NCI-H226 (cell line): ENCODE data around the gene XPO4.
"Not testable (repeated sequence)": the region's sequence is repeated elsewhere in the genome, so short reads cannot be mapped to it uniquely, and the experiment has no call there.

Experiments
- DNase-seq: peaks from one replicate; pipeline ENCODE4 v3.0.0-alpha.2; 2015

The XPO4 gene

DNA sequence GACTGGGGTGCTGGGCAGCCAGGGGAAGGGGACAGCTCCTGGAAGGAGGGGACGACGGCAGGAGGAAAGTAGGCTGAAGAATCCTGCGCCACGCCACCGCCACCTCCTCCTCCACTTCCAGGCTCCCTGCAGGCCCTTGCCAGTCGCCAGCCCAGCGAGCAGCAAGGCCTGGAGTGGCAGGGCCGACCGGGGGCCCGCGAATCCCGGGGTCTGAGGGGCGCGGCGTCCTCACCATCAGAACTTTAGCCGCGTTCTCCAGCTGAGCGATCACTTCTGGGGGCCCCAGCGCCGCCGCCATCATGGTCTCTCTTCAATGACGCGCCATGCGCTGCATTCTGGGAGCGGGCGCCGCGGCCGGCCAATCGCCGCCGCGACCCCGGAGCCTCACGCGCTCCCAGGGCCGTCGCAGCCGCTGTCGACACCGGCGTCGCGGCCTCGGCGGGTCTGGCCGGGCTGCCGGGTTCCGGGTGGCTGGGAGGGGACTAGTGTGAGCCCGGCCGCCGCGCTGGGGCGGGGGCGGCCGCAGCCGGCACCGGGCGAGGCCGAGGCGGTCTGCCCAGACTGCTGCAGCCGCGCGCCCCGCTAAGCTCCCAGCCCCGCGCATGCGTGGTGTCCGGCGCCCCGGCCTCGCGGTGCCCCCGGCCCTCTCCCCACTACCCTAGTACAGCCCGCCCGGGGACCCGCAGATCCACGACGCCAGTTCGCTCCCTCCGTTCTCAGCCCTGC lies at the start of gene XPO4:
TSS of gene XPO4 (minus strand) at position 309 of the 726 bp plus-strand sequence. CDS start at position 301, 8 bp downstream.
- DNase-seq: peak; percentile 65

DNA sequence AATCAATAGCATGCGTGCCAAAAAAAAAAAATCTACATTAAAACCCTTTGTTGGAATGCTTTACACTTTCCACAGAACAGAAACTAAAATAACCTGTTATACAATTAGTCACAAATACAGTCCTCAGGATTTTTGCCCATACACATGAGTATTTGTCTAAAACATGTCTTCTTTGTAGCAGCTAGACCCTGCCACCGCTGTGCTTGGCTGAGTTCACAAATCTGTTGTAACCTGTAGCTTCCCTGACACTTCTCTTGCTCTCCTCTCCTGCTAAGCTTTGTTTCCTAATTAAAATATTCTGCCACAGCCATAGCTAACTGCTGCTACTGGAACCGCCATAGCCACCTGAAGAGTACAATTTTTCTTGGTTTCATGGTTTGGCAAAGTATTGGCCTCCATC lies 45.5 kb upstream of the XPO4 start:
- not testable (repeated sequence) for DNase-seq

DNA sequence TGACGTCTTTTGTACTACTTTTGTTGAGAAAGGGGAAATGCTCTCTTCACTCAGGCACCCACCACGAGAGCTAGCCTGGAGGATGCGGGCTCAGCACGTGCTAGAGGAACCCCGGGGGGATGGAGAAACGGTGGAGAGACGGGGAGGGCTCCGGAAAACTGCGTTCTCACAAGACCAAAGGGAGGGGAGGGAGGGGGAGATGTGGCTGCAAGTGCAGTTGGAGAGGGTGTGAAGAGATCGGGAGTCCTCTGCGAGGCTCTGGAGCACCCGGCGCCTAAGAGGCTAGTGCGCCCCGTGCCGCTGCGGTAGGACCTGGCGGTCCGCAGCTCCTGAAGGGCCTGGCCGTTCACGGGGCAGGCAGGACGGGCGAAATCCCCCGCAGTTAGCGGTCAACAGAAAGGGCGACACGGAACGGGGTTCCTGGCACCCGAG lies 43.4 kb upstream of the XPO4 start:
- no peak for DNase-seq

DNA sequence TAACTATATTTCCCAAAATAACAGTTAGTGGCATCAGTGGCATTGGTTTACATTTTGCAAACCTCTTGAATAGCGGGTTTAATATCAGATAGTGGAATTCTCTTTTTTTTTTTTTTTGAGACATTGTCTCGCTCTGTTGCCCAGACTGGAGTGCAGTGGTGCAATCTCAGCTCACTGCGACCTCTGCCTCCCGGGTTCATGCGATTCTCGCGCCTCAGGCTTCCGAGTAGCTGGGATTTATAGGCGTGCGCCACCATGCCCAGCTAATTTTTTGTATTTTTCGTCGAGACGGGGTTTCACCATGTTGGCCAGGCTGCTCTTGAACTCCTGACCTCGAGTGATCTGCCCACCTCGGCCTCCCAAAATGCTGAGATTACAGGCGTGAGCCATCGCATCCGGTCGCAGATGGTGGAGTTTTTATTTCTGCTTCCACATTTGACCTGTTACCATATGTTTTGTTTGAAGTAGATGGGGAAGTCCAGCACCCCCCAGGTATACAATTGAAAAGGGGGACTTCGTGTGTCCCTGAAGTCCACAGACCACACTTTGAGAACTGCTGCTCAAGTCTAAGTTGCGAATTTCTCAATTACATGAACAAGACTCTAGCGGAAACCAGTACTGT lies 40.5 kb upstream of the XPO4 start:
- no peak for DNase-seq

DNA sequence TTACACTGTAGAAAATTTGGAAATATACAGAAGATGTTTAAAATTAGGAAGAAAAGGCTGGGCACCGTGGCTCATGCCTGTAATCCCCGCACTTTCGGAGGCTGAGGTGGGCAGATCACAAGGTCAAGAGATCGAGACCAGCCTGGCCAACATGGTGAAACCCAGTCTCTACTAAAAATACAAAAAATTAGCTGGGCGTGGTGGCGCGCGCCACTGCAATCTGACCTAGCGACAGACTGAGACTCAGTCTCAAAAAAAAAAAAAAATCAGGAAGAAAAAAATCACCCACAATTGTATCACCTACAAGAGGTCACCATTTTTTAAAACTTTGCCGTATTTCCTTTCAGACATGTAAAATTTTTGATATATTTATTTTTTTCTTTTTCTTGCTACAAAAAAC lies 38.0 kb upstream of the XPO4 start:
- not testable (repeated sequence) for DNase-seq

DNA sequence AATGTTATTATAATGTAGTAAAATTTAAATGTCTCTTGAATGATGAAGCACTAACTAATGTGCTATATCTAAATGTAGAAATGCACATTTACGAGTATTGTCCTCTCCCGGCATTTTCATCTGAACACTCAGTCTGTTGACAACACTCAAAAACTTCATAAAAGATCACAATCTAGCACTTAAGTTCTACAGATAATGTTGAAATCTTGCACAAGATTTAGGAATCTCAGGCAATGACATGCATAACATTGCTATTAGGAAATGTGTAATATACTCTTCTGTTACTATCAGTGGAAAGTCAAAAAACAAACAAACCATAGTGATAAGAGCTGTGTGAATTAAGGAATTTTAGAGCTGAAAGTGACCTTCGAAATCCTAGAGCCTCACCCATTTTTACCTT lies 37.5 kb upstream of the XPO4 start:
- peak; percentile 23 for DNase-seq

DNA sequence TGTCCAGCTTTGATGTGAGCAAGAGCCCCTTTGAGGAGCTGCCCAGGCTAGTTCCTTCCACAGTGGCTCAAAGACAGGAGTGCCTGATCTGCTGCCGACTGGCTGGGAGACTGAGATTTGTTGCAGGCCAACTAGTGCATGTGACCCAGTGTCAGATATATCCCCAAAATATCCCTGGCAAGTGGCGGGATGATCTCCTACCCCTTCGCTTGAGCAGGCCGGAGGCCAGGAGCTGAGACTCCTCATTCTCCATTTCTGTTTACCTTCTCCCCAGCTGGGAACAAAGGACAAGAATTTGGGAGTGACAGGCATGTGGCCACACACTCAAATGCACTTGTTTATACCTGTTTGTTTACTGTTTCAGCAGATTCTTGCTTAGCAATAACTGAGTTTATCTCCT lies 37.1 kb upstream of the XPO4 start:
- DNase-seq: no peak

DNA sequence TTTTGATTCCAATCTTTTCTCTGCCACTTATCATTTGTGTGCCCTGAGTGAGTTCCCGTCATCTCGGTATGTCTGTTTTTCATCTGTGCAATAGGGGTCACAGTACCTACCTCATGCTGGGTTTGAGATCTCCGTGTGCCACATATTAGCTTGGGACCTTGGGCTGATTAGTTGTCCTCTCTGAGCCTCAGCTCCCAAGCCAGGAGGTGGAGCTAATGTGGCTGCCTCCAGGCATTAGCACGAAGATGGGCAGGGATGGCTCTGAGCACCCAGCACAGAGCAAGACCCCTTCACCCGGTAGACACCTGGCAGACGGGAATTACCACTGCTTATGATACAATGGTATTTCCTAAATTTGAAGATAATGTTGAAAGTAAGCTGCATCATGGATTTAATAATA lies 35.8 kb upstream of the XPO4 start:
- DNase-seq: no peak

DNA sequence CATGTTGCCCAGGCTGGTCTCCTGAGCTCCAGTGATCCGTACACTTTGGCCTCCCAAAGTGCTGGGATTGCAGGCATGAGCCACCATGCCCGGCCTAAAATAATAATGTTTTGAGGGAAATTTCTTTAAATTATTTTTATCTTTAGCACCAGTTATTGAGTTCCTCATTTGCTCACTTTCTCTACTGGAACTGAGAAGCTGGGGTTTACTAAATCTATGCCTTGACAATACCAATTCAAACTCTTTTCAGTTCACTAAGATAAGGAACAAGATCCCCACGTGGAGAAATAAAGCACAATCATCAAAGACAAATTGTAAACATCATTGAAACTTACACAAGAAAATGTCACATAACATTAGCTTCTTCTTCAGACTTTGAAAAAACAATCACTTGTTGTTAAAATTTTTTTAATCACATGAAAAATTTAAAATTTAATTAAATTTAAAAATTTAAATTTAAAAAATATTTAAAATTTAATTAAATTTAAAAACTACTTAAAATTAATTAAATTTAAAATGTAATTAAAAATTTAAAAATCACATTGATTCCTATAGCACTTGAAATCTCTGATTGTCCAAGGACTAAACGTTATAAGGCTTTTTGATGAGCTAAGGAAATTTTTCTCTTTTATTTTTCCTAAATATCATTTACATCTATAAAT lies 25.2 kb upstream of the XPO4 start:
- no peak for DNase-seq

DNA sequence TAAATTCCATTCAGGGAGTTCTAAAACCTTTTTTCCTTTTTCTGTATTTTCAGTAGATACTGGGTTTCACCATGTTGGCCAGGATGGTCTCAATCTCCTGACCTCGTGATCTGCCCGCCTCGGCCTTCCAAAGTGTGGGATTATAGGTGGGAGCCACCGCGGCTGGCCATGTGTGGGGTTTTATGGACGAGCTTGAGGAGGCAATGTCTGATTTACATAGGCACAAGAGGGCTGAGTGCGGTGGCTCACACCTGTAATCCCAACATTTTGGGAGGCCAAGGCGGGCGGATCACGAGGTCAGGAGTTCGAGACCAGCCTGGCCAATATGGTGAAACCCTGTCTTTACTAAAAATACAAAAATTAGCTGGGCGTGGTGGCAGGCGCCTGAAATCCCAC lies 22.8 kb upstream of the XPO4 start:
- DNase-seq: not testable (repeated sequence)

DNA sequence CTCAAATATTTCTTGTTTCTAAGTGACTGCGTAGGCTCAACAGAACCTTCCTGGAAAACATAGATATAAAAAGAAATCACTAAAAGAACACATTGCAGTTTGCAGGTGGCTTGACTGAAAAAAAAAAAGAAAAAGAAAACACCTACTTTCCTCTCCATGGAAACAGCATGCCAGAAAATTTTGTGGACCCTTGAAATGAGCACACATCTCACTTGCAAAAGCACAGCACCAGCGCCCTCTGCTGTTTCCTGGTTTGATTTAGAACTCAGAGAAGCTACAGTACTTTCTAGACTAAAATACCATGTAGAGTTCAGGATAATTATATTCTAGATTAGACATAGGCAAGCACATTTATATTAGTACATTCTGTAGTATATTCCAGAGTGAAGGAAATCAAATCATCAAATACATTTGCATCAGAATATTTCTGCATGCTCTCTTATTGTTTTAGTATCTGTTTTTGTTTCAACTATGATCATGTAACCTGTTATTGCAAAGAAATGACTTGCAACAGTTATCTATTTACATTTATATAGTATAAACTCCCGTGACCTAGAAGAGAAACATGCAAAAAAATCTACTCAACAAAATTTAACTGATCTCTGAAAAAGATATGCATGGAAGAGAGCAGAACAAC lies 22.3 kb upstream of the XPO4 start:
- DNase-seq: peak; percentile 33

DNA sequence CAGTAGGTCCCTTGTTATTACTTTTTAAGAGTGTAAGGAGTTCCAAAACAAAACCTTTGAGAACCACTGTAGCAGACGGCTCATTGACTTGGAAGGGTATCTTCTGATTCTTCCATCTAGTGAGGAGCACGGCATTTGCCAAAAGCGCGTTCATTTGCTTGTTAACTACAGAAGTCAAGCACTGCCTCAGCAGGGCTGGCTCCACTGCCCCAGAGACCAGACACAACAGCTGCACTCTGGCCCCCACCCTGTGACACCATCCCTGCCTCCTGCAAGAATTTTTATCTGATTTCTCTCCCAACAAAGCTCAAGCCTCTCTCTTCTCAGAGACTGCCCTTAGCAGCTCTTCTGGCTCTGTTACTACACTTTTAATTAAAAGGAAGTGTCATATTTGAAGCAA lies 20.7 kb upstream of the XPO4 start:
- DNase-seq: no peak

DNA sequence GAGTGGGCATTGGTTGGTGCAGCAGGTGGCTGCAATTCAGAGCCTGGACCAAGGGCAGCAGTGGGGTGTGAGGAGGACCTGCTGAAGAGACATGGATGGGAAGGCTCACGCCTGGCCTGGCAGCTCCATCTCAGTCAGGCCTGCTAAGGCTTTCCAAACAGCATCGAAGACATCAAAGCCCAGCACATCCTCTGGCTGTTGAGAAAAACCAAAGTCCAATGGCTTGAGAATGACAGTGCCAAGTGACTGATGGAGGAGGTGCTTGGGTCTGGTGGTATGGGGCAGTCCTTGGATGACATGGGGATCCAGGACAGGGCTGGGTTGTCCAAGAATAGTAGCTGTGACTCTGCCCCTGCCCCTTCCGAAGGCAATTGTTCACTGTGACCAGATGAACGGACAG lies 19.0 kb upstream of the XPO4 start:
- no peak for DNase-seq

DNA sequence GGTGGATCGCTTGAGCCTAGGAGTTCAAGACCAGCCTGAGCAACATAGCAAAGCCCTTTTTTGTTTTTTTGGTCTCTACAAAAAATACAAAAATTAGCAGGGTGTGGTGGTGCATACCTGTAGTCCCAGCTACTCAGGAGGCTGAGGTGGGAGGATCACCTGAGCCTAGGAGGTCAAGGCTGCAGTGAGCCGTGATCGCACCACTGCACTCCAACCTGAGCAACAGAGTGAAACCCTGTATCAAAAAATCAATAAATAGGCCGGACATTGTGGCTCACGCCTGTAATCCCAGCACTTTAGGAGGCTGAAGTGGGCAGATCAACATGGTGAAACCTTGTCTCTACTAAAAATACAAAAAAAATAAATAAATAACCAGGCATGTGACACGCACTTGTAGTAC lies 13.1 kb upstream of the XPO4 start:
- DNase-seq: not testable (repeated sequence)

DNA sequence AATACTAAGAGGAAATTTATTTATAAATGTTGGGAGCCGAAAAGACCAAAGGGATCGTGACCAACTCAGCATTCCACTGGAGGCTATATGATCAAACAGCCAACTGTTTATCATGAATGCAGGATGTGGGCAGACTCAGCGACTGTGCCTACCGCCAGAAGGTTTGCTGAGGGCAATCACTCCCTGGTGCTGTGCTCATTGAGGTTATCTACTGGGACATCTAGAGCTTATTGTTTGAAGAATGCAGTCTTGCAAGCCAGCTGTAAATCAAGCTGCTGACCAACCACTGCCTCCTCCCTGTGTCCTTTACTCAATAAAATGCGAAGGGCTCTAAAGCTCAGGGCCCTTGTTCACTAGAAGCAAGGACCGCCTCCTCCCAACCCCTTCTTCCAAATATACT lies 8.5 kb upstream of the XPO4 start:
- DNase-seq: no peak

DNA sequence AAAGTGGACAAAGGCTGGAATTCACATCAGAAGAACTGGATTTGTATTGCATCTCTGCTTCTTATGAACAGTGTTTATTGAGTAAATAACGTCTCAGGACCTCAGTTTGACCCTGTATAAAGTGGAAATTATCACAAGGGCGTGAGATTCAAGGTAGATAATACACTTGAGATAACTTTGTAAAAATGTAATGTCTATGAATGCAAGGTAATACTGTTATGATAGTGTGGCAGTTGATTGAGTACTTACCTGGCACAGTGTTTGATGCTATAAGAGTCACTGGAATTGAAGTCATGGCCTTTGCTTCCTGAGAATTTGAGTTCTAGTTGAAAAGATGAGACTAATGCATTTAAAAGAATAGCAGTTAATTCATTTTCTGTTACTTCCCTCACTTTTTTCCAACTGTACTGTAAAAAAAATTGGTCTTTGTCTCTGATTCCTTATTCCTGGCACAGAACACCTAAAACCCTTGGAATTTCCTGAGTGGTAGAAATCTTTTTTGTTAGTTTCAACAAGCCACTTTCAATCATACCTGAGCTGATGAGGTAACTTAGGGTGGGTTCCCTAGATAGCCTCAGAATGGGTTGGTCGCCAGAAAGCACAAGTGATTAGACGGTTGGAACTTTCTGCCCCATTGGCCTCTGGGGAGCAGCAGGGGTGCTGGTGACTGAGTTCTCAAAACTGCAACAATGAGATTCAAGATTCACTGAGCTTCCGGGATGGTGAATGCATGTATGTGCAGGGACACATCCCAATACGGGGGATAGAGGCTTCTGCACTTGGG lies 6.4 kb upstream of the XPO4 start:
- DNase-seq: no peak

DNA sequence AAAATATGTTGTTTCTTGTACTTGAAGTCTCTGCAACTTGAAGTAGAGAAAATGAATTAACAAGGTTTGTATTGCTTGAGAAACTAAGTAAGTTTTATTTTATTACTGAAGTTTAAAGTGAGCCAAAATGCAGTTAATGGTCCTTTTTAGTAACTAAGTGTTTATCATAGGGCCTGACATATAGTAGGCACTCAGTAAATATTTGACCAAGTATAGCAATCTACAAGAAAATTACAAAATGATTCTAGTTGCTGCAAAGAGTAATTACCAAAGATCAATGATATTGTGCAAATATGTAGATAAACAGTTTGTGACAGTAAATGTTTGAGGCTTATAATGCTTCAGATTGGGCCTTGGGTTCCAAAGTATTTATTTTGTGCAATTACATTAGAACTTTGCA lies 2.4 kb upstream of the XPO4 start:
- no peak for DNase-seq

DNA sequence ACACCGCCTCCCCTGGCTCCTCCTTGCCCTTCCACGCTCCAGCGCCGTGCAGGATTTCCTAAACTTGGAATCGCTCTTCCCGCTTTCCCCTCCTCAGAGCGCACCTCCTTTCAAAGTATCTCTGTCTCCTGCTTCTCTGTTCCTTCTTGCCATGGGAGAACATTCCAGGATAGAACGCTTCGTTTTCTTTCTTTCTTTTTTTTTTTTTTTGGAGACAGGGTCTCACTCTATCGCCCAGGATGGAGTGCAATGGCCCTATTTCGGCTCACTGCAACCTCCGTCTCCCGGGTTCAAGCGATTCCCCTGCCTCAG lies 574 bp upstream of the XPO4 start:
- no peak for DNase-seq

DNA sequence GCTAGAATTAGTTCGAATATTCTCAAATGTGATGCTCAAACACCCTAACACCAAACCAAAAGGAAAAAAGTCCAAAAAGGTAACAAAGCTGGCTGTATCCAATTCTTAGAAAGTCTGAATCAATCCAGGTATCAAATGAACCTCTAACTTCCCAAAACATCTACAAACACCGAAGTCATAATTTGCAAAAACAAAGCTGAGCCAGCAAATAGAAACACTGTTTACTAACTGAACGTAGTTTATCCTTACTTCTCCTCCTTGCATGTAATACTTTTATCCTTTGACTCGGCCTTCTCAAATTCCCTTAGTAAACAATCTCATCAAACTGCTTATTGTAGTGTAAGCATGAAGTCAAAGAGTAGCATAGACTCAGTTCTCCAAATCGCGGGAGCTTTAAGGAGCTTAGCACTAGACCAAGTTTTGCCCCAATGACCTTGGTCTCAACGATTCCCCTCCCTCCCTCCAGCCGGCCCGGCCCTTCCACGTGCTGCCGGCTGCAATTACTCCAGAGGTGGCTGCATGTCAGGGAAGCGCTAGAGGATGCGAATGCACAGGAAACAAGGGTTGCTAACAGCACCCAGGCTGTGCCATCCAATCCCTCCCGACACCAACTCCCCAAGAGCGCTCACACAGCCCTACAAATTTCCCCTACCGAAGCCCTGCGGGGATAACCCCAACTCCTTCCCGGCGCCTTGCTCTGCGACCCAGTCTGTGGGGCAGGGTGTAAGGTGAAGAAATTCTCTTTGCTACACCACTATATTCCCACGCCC lies 693 bp downstream of the XPO4 start:
- no peak for DNase-seq

DNA sequence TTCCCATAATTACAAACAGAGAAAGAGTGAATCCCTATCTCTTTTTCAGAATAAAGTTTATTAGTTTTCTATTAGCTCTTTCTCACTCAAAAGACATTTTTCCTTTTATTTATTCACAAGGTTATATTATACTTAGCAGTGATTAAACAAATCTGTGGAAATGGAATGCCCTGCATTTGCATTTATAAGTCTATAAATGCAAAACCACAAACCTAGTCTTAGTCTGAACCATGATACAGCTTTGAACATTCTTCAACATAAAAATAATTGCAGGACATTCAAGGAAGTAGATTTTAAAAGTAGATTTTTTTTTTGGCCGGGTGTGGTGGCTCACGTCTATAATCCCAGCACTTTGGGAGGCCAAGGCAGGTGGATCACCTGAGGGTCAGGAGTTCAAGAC lies 8.3 kb downstream of the XPO4 start:
- DNase-seq: no peak

DNA sequence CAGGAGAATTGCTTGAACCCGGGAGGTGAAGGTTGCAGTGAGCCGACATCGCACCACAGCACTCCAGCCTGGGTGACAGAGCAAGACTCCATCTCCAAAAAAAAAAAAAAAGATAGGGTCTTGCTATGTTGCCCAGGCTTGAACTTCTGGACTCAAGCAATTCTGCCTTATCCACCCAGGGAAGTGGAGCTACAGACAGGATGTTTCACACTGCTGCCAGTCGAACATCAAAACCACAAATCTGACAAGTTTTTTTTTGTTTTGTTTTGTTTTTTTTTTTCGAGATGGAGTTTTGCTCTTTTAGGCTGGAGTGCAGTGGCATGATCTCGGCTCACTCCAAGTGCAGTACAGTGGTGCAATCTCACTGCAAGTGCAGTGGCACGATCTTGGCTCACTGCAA lies 10.8 kb downstream of the XPO4 start:
- no peak for DNase-seq

DNA sequence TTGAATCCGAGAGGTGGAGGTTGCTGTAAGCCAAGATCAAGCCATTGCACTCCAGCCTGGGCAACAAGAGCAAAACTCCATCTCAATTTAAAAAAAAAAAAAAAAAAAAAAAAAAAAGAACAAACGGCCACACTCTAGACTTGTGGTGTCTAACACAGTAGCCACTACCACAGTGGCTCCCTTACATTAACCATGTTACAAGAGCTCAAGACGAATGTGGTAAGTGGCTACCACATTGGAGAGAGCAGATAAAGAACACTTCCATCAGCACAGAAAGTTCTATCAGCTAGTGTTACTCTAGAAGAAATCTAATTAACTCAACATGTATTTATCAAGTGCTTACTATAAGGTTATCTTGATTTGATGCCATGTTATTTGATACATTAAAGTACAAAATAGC lies 11.5 kb downstream of the XPO4 start:
- no peak for DNase-seq
